Measurements from ENCODE around the gene EPHA4.
A peak's percentile ranks its signal among the peaks of the same experiment; 100 is the strongest.

The EPHA4 gene

GRCh38 chr2:221465776-221466175, 106.3 kb downstream of the EPHA4 start:
- no peak for DNase-seq

- DNase-seq: no peak
Observed at GRCh38 chr2:221464971-221465370, 107.1 kb downstream of the EPHA4 start.

DNA sequence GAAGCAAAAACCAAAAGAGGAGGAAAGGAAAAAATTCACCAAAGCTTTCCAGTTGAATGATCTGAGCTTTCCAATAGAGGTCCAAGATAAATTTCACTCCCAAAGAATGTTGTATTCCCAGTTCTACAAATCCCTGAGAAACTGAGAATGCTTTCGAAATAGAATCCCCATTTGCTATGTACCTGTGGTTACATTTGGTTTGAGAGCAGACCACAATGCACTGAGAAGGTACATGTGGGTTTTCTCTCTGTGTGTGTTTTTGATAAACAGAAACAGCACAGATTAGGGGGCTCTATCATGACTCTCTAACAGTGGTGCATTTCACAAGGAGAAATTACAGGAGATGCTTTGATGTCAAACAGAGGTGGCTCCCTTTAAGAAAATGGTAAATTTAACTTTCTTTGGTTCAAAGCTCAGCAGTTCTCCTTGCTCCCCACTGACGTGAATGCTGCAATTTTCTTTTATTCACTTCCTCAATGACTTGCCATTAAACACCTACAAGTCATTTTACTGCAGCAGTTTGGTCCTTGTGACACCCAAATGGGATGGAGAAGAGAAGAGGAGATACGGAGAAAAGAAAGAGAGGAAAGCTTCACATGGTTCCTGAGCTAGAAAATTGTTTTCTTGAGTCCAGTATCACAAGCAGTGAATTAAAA, 108.7 kb downstream of the EPHA4 start:
- DNase-seq: no peak

DNA sequence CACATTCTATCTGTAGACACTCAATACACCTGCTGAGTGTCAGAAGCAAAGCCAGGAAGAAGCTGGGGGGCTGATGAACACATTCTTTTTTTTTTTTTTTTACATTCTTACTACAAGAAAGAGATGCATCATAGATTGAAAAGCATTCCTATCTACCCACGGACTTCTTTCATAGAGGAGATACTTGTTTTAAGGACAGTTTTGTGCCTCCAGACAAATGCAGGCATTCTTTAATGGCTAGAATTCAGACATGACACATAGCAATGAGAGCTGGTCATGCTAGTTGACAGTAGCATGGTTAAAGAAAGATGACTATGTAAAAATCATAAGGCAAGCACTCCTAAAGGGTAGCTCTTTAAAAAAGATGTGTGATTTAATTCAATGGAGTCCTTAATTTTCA, 110.2 kb downstream of the EPHA4 start:
- DNase-seq: no peak

DNA sequence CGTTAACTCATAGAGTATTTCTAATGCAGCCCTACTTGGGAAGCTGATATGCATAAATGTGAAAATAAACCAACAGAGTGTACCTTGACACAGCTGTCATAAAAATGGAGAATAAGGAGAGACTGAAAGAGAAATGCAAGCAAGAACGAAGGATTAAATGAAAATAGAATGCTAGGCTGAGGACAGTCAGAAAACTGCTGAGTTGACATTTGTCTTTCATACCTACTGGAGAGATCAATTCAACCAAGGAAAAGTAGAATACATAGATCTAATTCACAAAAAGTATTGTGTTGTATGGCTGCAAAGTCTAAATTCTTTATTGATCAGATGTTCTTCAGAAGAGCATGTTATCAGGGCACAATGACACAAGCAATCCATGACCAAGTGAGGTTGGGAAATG, 112.0 kb downstream of the EPHA4 start:
- DNase-seq: no peak

DNA sequence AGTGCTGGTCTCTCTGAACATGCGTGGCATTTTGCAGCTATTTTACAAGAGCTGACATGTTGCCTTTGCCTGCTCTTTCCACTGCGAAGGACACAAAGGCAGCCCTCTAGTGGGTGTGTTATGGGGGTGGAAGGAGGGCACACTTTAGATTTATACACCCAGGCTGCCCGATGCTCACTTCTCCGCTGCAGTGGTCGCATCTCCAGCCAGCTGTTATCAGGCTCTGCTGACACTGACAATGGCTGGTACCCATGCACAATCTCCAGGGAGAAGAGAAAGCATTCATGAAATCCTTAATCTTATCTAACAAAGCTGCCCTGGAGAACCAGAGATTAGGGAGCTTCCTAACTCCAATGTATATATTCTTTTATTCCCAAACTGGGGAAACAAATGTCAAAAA, 113.5 kb downstream of the EPHA4 start:
- DNase-seq: no peak

DNA sequence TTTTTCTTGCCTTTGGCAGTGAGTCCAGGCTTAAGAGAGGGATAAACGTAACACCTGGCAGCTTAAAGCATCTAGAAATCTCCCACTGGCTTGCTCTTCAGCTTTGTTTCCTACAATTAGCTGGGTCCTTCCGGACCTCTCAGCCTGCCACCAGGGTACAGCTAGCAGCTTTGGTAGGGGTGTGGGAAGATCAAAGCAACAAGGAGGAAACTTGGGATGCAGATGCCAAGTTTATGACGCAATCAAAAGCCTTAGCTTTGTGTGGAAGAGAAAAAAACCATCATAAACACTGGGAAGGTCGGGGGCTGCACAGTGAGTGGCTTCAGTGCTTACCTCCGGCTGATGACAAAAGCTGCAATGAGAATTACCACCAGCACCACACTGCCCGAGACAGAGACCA, 116.9 kb downstream of the EPHA4 start:
- no peak for DNase-seq

DNA sequence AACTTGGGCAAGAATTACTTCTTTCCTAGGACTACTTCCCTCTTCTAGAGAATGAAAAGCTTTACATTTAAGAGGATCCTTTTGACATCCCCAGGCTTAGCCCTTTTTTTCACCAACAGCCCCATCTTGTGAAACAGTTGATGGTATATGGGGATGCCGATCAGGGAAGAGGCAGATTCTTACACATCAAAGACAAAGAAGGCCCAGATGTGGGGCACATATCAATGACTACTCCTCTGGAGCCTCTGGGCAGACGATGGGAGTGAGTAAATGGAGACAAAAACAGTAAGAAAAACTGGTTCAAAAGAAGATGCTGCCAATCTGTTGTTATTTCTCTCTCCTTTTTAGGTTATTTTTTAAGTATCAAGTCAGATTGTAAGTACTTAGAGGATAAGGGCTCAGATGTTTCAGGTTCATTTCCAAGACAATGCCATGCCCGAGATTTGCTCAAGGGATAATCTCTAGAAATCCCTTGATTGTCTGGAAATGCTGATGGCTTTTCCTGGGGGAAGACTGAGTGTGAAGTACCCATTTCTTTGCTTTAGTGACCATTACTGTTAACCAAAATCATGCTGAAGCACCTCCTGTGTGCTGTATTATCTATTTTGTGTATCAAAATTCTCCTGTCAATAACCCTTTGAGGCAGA, 117.5 kb downstream of the EPHA4 start:
- no peak for DNase-seq

DNA sequence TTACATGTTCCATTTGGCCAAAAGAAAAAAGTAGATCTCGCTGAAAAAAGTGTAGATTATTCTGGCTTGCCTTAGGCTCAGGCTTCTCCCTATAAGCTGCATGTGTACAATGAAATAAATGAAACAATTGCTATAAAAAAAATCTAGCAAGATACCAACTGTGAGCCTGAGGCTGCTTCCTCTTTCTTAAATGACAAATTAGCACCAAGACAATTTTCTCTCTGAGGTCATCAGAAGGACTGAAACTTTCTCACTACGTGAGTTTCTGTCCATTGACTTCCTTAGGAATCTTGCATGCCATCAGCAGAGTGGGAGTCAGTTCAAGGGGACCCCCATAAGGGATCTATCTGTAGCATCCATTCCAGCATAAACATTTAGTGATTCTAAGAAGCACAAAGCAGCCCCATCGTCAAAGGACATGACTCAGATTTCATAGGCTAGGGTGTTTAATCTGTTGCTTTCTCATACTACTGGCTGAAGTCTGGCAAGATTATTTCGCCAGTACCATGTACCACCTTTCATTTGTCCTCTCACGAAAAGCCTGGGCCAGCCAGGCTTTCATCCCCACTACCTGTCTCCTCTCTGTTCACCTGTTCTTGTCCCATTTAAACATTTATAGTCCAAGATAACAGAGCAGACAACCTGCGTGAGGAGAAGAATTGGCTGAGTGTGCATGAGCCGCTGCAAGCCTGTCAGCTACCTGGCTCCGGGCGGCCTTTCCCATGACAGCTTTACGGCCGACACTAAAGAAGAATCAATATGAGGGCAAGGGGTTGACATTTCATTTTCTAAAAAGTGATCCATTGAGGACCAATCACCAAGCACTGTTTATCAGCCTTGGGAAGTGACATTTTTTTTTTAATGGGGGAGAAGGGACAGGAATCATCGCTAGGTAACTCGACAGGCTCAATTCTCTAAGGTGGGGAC, 120.0 kb downstream of the EPHA4 start:
- DNase-seq: no peak

DNA sequence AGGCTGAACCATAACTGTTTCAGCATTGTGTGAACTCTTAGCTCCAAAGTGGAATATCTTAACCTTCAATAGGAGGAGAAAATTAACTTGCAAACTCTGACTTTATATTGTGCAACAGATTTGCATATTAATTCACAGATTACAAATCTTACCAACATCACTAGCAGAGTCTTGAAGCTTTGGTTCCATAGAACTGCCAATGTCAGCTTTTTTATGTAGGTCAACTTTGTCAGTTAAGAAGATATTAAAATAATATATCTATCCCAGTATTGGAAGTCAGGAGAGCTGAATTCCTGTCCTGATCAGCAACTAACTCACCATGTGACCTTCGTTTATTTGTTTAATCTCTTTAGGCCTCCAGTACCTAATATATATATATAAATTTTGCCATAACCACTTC, 121.8 kb downstream of the EPHA4 start:
- no peak for DNase-seq

DNA sequence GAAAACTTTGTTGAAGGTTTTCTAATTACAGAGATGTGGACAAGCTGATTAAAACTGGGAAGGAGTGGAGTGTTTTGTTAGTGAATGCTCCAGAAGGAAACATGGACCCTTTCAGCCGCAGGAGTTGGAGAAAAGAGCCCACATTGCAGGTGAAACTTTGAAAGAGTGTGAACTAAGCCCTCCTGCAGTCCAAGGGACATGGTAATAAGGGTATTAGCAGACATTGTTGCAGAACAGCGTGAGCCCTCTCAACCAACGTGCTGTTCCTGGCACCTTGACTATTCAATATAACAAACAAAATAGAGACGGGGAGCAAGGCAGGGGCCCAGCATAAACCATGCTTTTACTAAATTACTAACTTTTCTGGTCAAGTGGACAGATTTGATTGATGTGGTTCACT, 122.7 kb downstream of the EPHA4 start:
- no peak for DNase-seq

GRCh38 chr2:221448844-221449390, 123.2 kb downstream of the EPHA4 start:
- DNase-seq: no peak

DNA sequence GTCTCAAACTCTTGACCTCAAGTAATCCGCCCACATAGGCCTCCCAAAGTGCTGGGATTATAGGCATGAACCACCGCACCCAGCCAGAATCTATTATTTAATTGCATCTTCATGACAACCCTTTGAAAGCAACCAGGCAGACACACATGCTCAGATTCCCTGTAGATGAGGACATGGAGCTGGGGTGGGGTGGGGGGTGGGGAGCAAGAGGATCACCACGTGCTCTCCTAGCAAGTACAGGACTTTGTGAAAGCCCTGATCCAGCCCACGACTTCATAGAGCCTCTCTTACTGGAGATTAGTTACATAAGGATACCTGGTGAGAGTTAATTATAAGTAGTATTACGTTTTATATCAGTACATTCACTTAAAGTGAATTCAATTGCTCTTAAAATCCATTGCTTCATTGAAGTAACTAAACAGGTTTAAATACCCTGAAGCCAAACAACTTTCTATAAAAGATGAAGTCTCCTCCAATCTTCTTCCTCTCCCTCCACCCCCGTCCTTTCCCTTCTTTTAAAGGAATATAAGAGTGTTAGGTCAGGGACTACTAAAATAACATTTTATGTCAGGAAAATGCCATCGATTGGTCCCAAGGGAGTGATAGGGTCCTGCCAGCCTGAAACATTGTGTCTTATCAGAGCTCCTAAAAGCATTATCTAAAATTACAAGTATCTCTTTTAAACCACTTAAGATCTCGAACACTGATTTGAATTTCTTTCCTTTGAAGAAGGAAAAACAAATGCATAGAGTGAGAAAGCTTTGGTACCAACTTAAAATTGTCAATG, 123.9 kb downstream of the EPHA4 start:
- no peak for DNase-seq

DNA sequence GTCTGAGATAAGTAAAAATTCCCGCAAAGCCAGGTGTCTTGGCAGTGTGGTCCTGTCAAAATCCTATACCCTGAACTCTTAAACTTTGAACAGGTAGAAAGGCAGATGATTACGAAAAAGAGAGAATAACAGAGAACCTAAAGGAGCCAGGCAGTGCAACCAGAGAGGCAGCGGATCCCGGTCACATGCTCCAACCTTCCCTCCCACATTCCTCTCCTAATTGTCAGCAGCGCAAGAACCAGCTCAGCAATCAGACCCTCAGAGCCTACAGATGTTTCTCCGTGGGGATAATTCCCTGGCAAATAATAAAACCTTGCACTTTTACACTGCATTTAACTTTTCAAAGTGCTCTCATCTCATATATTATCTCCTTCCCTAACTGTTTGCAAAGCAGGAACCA, 124.8 kb downstream of the EPHA4 start:
- DNase-seq: no peak

- DNase-seq: no peak
Observed at GRCh38 chr2:221446140-221446539, 126.0 kb downstream of the EPHA4 start.

DNA sequence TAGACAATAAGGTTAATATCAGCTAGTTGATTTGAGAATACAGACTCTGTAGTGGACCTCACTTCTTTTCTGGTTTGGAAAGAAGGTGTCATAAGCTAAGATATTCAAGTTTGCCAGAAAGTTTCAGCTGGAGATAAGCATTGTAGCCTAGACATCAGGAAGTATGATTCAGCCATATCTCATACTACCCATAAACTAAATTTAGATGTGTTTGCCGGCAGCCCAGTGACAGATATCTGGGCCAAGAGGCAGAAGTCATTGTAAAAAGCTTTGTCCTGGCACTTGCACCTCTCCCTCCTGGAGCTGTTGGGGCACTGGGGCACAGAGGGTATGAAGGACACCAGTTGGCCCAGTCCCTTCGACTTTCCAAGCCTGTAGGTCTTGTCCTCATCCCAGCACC, 128.0 kb downstream of the EPHA4 start:
- DNase-seq: no peak

- no peak for DNase-seq
Observed at GRCh38 chr2:221443645-221444044, 128.5 kb downstream of the EPHA4 start.

GRCh38 chr2:221442128-221442527, 130.0 kb downstream of the EPHA4 start:
- no peak for DNase-seq

- DNase-seq: no peak
Observed at GRCh38 chr2:221439761-221440479, 132.2 kb downstream of the EPHA4 start.

- peak; percentile 60 for DNase-seq
Observed at GRCh38 chr2:221437056-221437455, 135.0 kb downstream of the EPHA4 start.

- no peak for DNase-seq
Observed at GRCh38 chr2:221435171-221435570, 136.9 kb downstream of the EPHA4 start.

GRCh38 chr2:221434142-221434541, 138.0 kb downstream of the EPHA4 start:
- no peak for DNase-seq

All from NCI-H1436 (cell line).